NCI-H187 treated with DMSO at 0.1 percent for 48 hours (cell line): Measurements from ENCODE around the gene ABCC5.

Experiments used
- DNase-seq: peaks from one replicate; lab custom pipeline; 2025; lab: John Stamatoyannopoulos, UW

The ABCC5 gene

DNA sequence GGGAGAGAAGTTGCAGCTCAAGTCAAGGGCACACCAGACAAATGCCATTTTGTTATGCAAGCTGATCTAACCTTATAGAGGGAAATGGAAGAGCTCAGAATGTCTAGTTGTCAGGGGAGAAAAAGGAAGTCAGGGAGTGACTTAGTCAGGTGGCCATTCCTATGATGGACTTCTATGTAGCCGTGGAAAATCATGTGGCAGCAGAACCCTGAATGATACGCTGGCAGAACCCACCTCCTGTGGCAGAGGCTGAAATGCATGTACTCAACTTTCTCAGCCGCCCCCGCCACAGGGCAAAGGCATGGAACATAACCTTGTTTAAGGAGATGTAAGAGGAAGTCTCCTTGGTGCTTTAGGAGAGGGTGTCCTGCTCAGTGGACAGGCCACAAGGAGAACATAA, 95.3 kb downstream of the ABCC5 start:
- DNase-seq, result no peak

DNA sequence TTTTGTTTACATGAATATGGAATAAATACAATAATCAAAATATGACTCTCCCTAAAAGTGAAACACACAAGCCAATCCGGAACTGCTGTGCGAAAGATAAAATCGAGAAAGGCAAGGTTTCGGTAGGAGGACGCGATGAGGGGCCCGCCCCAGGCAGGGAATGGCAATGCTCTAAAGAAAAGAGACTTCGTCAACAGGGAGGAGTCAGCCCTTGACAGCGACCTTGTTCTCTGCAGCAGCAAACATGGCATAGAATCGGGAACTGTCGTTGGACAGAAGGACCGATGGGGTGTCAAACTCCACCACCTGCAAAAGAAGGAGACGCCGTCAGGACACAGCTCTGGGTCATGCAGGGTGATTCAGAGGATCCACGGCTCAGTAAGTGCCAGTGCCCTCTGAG, 96.6 kb downstream of the ABCC5 start:
- no peak for DNase-seq

DNA sequence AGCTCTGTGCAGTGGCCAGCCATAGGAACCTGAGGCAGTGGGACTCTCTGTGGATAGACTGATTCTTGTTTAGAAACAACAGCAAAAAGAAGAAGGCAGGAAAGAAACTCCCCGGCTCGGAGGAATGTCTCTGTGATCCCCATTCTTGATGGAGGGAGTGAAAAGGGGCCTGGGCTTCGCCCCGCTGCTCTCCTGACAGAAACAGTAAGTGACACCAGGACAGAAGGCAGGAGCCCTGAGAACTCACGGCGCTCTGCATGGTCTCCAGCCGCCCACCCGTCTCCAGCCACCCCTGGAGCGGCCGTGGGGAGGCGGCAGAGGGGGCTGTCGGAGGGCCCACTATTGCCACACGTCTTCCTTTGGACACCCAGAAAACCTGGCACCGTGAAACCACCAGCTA, 97.3 kb downstream of the ABCC5 start:
- DNase-seq, result no peak

DNA sequence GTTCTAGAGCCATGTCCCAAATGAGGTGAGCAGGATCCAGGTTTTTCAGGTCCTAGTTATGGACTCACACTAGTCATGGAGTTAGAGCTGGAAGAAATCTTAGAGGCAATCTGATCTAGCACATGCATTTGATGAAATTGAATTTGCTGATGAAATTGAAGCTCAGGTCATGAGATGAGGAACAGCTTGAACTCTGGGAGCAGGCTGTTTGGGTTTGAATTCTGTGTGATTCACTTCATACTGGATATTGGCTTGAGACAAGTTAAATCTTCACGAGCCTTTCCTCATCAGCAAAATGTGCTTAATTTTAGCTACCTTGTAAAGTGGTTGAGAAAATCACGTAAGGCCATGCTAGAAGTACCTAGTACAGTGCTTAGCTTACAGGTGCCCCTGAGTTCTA, 99.5 kb downstream of the ABCC5 start:
- no peak for DNase-seq

DNA sequence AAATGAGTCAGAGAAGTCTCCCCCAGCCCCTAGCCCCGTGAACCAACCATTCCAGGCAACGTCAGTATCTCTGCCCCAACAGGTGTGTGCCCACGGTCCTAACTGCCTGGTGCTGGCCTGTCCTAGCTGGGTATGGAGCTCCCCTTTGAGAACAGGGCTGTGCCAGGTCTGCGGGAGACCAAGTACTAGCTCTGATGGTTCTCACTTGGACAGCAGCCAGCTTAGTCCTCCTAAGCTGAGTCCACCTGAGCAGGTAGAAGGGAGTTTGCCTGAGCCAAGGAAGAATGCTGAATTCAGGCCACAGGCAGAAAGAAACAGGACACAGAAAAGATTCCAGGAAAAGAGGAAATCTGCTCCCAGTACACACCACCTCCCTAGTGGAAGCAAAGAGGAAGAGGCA, 99.9 kb downstream of the ABCC5 start:
- DNase-seq, result no peak

DNA sequence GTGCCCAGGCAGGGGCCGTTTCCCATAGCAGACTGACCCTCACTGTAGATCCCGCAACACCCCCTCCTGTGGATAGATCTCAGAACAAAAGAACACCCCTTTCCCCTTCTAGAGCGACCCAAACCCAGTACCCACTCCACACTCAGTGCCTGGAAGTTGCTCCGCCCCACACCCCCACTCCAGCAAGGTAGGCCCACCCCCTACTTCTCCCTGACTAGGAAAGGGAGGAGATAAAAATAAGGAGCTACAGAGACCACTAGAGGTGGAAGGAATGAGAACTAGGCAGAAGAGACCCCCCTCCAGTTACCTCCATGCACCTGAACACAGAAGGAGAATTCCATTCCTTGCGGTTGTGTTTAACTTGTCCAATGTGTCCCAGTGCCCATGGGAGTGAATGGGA, 102.8 kb downstream of the ABCC5 start:
- no peak for DNase-seq

DNA sequence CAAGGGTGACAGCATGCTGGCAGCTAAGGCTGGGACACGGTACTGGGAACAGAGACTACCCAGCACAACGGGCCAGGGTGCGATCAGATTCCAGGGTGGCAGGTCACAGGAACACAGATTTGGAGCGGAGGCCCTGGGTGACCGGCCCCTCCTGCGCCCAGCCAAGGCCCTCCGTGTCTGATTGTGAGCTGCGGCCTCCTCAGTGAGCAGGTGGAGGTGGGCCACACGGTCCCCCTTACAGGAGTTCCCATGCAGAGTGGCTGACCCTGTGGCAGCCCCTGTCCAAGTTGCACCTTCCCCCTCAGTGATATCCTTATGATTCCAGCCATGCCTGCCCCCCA, 104.1 kb downstream of the ABCC5 start:
- no peak for DNase-seq

DNA sequence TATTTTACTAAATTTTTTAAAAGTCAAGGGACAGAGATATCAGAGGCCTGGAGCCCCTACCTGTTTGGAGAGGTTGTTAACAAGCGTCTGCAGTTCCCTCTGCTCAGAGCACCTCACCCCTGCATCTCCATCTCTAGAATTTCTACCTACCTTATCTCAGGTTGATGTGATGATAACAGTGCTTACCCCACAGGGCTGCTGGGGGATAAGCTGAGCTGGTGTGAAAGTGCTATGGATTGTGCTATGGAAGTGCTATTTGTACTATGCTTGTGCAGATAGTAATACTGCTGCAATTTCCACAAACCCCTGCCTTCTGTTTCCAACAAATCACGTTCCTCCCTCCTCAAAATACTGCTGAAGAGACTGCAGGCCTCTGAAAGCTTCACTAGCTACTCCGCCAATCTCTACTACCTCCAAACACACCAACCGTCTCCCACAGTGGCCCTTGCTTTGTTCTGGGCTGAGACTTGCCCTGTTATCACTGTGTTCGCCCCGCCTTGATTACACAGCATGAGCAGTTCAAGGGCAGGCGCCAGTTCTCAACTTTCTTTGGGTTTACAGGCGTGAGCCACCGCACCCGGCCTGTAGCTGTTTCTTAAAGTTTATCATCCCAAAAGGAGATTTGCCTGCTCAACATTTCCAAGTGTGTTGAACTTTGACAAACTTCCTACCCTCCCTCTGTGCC, 104.6 kb downstream of the ABCC5 start:
- DNase-seq, result no peak

DNA sequence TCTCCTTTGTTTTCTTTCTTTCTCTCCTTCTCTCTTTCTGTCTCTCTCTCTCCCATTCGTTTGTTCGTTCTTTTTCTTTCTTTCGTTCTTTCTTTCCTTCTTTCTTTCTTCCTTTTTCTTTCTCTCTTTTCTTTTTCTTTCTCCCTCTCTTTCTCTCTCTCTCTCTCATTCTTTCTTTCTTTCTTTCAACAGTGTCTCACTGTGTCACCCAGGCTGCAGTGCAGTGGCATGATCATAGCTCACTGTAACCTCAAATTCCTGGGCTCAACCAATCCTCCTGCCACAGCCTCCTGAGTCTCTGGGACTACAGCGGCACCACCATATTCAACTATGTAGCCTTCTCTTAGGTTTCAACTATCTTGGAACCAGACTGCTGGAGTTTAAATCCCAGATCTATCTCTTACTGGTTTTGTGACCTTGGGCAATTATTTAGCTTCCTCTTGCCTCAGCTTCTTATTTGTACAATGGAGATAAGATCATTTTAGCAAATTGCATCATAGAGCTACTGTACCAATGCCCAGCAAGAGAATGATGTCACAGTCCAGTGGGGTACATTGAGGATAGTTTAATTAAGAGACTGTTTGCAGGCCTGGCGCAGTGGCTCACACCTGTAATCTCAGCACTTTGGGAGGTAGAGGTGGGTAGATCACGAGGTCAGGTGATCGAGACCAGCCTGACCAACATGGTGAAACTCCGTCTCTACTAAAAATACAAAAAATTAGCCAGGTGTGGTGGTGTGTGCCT, 105.7 kb downstream of the ABCC5 start:
- DNase-seq, result no peak

DNA sequence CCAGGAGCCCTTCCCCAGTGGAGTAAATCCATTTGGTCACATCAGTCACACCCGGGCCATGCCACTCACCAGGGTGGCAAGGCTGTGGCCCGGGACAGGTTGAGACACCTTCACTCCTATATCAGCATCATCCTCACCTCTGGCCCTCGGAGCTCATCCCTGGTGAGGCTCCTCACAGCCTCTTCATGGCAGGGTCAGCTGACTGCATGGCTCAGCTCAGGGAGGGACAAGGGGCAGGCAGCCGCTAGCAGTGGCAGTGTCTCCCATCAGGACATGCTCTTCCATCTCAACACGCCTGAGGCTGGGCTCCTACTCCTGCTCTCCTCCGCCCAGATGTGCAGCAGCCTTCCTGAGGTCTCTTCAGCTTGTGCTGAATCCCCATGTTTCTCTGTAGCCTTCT, 106.6 kb downstream of the ABCC5 start:
- DNase-seq, result no peak

DNA sequence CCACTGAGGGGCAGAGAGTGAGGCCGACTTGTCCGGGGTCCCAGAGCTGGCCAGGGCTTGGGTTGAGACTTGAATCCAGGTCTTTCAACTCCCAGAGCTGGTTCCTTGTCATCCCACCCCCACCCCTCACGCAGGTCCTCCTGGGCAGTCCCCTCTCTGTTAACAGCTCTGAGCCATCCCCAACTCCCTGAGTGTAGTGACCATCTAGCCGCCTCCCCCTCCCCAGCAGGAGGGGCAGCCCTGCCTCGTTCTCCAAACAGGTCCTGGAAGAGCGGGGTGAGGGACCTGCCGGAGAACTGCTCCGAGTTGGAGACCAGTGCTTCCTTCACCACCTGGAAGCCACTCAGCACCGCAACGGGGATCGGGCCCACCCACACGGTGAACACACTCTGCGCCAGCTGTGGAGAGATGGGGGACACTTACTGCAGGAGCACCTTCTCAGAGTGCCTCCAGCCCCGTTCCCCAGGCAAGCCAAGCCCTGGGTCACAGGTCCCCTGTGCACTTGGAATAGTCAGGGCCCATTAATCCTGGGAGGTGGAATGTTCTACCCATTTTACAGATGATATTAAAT, 108.6 kb downstream of the ABCC5 start:
- DNase-seq, result no peak

DNA sequence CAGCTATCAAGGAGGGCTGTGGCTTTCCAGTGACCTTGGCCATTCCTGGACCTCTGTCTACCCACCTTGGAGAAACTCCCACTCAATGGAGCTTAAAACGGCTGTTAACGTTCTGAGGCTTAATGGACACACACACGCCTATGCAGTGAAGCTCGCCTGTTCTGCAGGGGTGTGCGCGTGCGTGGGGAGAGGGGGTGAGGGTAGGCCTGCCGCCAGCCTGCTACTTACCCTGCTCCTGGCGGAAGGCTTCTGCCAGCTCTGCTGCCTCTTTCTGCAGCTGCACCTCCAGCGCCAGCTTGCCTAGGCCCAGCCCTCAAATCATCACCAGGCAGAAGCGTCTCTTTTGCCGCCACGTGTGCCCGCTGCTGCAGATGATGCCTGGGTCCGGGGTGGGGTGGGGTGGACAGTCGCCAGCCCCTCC, 109.8 kb downstream of the ABCC5 start:
- DNase-seq, result no peak

DNA sequence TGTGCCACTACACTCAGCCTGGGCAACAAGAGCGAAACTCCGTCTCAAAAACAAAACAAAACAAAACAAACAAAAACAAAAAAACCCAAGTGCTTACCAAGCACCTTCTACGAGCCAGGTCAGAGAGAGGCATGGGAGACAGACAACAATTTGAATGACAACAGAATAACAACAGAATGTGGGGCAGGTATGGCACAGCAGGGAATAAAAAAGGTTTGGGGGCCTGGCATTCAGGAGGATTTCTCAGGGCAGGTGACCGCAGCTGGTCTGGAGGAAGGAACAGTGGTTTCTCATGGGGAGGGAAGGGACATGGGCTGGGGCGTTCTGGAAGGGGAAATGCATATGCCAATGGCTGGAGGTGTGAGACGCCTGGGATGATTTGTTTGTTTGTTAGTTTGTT, 110.5 kb downstream of the ABCC5 start:
- DNase-seq, result no peak

DNA sequence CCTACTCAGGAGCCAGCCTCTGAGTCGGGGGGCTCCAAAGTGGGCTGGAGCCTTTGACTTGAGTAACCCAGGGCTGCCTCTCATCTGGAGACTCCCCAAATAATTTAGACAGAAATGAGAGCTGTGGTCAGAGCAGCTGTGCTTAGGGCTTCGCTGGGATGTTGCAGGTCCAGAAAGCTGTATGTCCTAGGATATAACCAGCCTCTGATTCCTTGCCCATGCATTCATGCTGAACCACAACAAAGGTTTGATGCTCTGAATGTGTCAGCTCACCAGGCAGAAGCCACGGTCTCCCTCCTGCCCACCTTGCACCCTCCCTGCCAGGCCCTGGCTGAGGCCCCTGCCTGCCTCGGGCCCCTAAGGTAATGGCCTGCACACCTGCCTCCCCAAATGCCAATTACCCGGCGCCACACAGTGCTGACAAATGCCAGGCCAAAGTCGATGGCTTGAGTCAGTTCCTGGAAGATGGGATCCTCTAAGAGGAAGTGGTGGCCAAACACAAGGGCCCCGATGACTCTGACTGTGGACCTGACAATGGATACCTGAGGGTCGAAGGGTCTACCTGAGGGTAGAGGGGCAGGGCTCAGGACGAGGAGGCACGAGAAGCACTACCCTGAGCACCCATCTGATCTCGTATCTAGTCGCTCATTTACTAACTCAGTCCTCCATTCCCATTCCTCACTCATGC, 111.3 kb downstream of the ABCC5 start:
- no peak for DNase-seq

DNA sequence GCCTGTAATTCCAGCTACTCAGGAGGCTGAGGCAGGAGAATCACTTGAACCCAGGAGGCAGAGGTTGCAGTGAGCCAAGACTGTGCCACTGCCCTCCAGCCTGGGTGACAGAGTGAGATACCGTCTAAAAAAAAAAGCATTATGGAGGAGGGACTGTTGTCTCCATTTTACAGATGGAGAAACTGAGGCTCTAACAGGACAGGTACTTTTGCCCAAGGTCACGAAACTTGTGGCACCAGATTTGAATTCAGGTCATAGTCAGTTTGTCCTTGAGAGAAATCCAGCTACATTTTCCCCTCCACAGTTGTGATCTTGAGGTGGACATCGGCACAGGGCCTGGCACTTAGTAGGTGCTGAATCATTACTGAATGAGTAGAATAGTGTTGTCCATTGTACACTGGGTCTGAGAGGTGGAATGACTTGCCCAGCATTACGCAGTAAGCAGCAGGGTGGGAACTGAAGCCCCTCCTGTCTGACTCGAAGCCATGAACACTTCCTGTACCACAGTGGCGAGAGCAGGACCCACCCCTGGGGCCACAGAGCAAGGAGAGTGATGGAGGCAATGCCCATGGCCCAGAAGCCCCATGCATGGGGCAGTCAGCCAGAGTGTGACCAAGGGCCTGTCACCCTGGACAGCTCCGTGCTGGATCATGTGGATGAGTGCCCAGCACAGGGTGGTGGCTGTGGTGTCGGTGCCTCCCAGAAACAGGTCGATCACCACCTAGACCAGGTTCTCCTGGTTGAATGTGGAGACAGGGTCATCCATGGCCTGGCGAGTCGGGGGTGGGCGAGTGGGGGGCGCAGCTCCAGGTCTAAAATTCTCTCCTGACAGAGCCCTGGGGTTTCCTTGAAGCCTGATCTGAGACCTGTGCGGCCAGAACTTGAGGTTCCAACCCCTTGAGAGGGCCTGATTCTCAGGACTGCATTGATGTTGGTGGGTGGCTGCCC, 112.6 kb downstream of the ABCC5 start:
- DNase-seq, result no peak

DNA sequence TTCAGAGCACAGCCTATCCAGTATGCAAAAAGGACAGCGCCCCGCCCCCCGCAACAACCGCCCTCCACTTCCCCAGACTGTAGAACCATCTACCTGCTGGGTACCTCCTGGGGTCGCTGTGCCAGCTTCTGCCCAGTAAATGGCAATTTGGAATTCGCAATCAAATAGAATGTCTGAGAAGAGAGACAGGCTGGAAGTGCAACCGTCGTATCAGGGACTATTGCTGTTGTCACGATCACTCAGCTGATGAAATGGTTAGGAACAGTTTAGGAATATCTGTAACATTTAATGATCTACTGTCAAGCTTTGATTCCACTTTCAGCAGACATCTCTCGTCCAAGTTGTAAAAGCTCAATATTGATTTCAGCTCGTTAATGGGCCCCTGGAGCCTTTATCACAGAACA, 119.7 kb downstream of the ABCC5 start:
- no peak for DNase-seq

DNA sequence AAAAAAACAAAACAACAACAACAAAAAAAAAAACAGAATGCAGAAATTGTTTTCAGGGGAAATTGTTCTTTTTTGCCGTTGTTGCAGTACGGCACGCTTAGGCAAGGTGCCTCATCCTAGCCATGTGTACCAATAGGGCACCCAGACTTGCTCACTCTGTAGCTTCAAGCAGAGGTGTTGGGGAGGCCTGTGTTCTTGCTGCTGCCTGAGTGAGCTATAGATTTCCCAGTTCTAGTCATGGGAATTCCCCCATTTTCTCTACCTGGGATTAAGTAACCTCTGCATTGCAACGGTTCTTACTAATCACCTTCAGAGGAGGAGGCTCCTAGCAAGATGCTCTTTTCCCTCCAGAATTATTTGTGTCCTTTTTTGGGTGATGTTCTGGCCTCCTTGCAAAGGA, 120.1 kb downstream of the ABCC5 start:
- DNase-seq, result no peak

DNA sequence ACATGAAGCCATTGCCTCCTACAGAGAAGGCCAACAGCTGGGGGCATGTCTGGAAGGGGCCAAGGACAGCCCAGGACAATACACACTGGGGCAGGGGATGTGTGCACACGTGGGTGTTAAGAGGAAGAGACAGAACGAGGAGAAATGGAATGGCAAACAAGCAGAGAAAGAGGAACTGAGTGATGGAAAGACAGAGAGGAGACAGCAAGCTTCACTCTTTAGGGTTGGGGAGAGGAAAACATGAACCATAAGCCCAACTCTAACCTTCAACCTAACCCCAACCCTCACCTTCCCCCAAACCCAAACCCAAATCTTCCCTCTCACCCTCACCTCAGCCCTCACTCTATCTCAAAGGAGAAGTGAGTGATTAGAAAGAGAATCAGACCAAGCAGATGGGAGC, 121.1 kb downstream of the ABCC5 start:
- DNase-seq, result no peak

DNA sequence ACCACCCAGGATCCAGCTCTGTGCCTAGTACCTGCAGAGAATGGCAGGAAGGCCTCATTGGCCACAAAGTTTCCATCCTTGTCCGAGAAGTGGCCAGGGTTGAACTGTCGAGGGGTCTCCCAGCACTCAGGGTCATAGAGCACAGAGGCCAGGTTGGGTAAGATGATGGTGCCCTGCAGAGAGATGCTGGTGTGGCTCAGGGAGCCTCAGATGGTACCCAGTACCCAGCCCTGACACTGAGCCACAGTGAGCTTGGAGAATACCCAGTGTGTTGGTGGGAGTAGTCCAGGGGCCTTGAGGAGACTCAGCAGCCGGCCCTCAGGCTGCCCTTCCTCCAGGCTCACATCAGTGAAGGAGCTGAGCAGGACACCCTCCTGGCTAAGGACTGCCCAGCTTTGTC, 121.5 kb downstream of the ABCC5 start:
- no peak for DNase-seq

DNA sequence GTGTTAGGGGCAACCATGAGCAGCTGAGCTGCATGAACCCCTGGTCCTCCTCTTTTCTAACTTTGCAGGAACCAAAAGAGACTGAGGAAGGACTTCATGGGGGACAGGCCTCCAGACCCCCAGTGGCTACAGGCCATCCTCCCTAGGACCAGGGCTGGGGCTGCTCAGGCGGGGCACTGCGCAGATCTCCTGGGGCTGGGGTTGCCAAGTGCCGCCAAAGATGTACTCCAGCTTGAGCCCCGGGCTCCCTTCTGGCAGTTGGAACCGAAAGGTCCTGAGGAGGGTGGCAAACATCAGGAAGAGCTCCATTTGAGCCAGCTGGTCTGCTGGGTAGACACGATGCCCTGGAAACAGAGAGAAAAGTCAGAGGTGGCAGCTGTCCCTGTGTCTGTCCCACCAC, 121.9 kb downstream of the ABCC5 start:
- no peak for DNase-seq

DNA sequence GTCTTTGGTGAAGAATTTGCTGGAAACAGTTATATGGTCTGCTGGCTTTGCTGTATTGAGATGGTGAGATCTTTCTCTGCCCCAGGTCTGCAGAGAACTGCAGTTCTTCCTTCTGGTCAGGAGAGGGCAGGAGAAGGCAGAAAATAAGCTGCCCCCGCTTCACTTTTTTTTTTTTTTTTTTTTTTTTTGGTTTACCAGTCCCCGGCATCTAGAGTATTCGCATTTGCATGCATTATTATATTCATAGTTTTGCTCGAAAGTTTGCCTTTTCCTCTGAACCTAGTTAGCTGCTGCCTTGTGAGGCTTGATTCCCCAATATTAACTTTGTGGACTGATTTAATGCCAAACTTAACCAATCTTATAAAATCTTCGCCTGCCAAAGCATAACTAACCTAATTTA, 122.4 kb downstream of the ABCC5 start:
- no peak for DNase-seq

DNA sequence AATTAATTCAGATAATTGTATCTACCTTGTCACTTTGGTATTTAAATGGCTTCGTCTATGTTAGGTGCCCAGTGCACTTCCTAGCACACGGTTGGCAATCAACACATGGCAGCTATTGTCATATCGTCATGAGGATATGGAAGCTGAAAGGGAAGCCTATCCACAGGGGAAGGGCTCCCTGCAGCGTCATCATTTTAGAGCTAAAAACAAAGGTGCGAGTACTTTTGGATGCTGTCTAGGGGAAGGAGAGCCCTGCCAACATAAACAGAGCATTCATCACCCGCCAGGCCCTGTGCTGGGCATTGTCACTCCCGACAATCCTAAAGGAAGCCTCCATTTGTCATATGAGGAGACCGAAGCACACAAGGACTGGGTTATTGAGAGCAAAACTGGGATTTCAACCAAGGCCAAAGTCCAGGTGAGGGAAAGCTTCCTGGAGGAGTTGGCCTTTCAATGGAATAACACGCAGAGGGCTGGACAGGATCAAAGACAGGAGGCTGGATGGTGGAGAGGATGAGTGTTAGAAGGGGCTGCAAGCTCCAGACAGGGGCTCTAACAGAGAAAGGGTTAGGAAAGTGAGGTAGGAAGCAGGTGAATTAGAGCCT, 125.0 kb downstream of the ABCC5 start:
- no peak for DNase-seq
